Activated CD8-positive, alpha-beta memory T cell treated with anti-CD3 and anti-CD28 coated beads, Interleukin-2, amount 10 ng/mL, durations not matched to agents 7 days and 5 days (primary cell): ENCODE results near the gene RNF146. TPM values are rescaled to one million over a fixed set of nuclear protein-coding genes. Genes with fewer than 3 reads are reported as not detected.

Source experiments
- ATAC-seq: fragments of 150-1000 bp; cut with Tn5 transposase; one replicate; pipeline ENCODE4 v1.10.0; 2021; ENCODE audit warnings: moderate library complexity
- CTCF ChIA-PET: fragments of 350-600 bp; sonication (Branson Sonifier 250); formaldehyde crosslinking; loops from one replicate; lab custom pipeline; 2021; ENCODE audit warnings: antibody characterized with exemption; lab: Charles Lee
- DNase-seq: peaks from one replicate; pipeline ENCODE4 v3.0.0-alpha.2; 2020
- H3K27ac Mint-ChIP-seq: one replicate; pipeline ENCODE4 v1.8.0; 2021; ENCODE audit warnings: mild to moderate bottlenecking, mixed read lengths
- H3K27me3 Mint-ChIP-seq: one replicate; pipeline ENCODE4 v1.8.0; 2021; ENCODE audit warnings: mixed read lengths
- H3K36me3 Mint-ChIP-seq: one replicate; pipeline ENCODE4 v1.8.0; 2021; ENCODE audit warnings: mild to moderate bottlenecking, mixed read lengths
- H3K4me1 Mint-ChIP-seq: one replicate; pipeline ENCODE4 v1.8.0; 2021; ENCODE audit warnings: mixed read lengths
- H3K4me3 Mint-ChIP-seq: one replicate; pipeline ENCODE4 v1.8.0; 2021; ENCODE audit warnings: mild to moderate bottlenecking, moderate library complexity, mixed read lengths
- H3K9me3 Mint-ChIP-seq: one replicate; pipeline ENCODE4 v1.8.0; 2022; ENCODE audit warnings: low read depth, mixed read lengths
- total RNA-seq, 2 experiments: library from RNA; stranded (reverse); gene quantifications; one replicate each; pipeline ENCODE4 v1.2.3, GENCODE V29; 2021

RNF146 gene
- total RNA-seq, 2 experiments from 2014 or later = 18.2 to 24.9 TPM

GRCh38 chr6:127266892-127267645 is 405 bp downstream of the RNF146 start:
- CTCF ChIA-PET = interaction anchor here (0.6 to 3.8 kb wide), 28 partner anchors 9 to 1521 kb away, joined by 3 to 32 read pairs (median 4); no protein-coding TSS in a partner anchor
- Mint-ChIP-seq H3K9me3 (no peaks in the 10 kb centered on the region), H3K27me3 (peaks cover 4% of the 10 kb centered on the region), H3K4me3 (peak overlapping the region; percentile 100), H3K36me3 (peaks cover 3% of the 10 kb centered on the region), H3K4me1 (peaks cover 34% of the 10 kb centered on the region), H3K27ac (peak overlapping the region; percentile 100)
- DNase-seq = peak; percentile 73
- ATAC-seq = peak; percentile 75

- DNase-seq (no peak), ATAC-seq (peak; percentile 1)
- H3K27me3 Mint-ChIP-seq = peaks cover 4% of the 10 kb centered on the region
- peak overlapping the region; percentile 100 for H3K27ac Mint-ChIP-seq
- H3K36me3 Mint-ChIP-seq = peaks cover 3% of the 10 kb centered on the region
- CTCF ChIA-PET = interaction anchor here (1.1 to 3.8 kb wide), 7 partner anchors 11 to 248 kb away, joined by 3 to 32 read pairs (median 8); no protein-coding TSS in a partner anchor
- no peaks in the 10 kb centered on the region for H3K9me3 Mint-ChIP-seq
- peak overlapping the region; percentile 100 for H3K4me3 Mint-ChIP-seq
- peaks cover 34% of the 10 kb centered on the region for H3K4me1 Mint-ChIP-seq
Measured at GRCh38 chr6:127267646-127268625, 1.3 kb downstream of the RNF146 start.

GRCh38 chr6:127272576-127272975 is 5.9 kb downstream of the RNF146 start:
- peaks cover 22% of the 10 kb centered on the region for H3K4me1 Mint-ChIP-seq
- peaks cover 5% of the 10 kb centered on the region for H3K36me3 Mint-ChIP-seq
- H3K9me3 Mint-ChIP-seq = no peaks in the 10 kb centered on the region
- CTCF ChIA-PET = no interaction called here
- H3K27me3 Mint-ChIP-seq = no peaks in the 10 kb centered on the region
- no peak overlapping the region for H3K27ac Mint-ChIP-seq
- H3K4me3 Mint-ChIP-seq = no peak overlapping the region
- DNase-seq (no peak), ATAC-seq (no peak)

- DNase-seq = no peak
- CTCF ChIA-PET = interaction anchor here (1.4 kb wide), 1 partner anchor 241 kb away, joined by 3 read pairs; no protein-coding TSS in a partner anchor
- peaks cover 5% of the 10 kb centered on the region for H3K36me3 Mint-ChIP-seq
- no peak overlapping the region for H3K27ac Mint-ChIP-seq
- no peaks in the 10 kb centered on the region for H3K9me3 Mint-ChIP-seq
- no peak overlapping the region for H3K4me3 Mint-ChIP-seq
- no peaks in the 10 kb centered on the region for H3K27me3 Mint-ChIP-seq
- ATAC-seq = no peak
- H3K4me1 Mint-ChIP-seq = peaks cover 15% of the 10 kb centered on the region
Measured at GRCh38 chr6:127273499-127273898, 6.8 kb downstream of the RNF146 start.

- Mint-ChIP-seq H3K4me1 (peaks cover 3% of the 10 kb centered on the region), H3K27ac (no peak overlapping the region), H3K9me3 (no peaks in the 10 kb centered on the region), H3K27me3 (no peaks in the 10 kb centered on the region), H3K36me3 (peaks cover 10% of the 10 kb centered on the region), H3K4me3 (no peak overlapping the region)
- CTCF ChIA-PET = interaction anchor here (2.2 kb wide), 1 partner anchor 10 kb away, joined by 14 read pairs; the partner anchor contains the start of gene RNF146
- DNase-seq (no peak), ATAC-seq (no peak)
Measured at GRCh38 chr6:127276331-127276730, 9.7 kb downstream of the RNF146 start.

GRCh38 chr6:127277878-127278843 is 11.5 kb downstream of the RNF146 start:
- no peak for ATAC-seq
- no peak for DNase-seq
- H3K27ac Mint-ChIP-seq = no peak overlapping the region
- peaks cover 21% of the 10 kb centered on the region for H3K36me3 Mint-ChIP-seq
- H3K4me1 Mint-ChIP-seq = peaks cover 3% of the 10 kb centered on the region
- no peaks in the 10 kb centered on the region for H3K27me3 Mint-ChIP-seq
- no peaks in the 10 kb centered on the region for H3K9me3 Mint-ChIP-seq
- CTCF ChIA-PET = interaction anchor here (1.3 to 1.4 kb wide), 2 partner anchors 11 to 13 kb away, joined by 4 to 6 read pairs; partner anchors contain the start of gene RNF146
- H3K4me3 Mint-ChIP-seq = no peak overlapping the region

- ATAC-seq (no peak), DNase-seq (no peak)
- Mint-ChIP-seq H3K27me3 (no peaks in the 10 kb centered on the region), H3K27ac (no peak overlapping the region), H3K4me3 (no peak overlapping the region), H3K36me3 (peaks cover 22% of the 10 kb centered on the region), H3K4me1 (peaks cover 2% of the 10 kb centered on the region), H3K9me3 (no peaks in the 10 kb centered on the region)
- CTCF ChIA-PET = interaction anchor here (1.2 to 1.4 kb wide), 3 partner anchors 12 to 19 kb away, joined by 3 to 6 read pairs (median 4); partner anchors contain the start of gene RNF146
Measured at GRCh38 chr6:127279815-127280214, 13.2 kb downstream of the RNF146 start.

GRCh38 chr6:127282184-127282583 is 15.5 kb downstream of the RNF146 start:
- H3K4me3 Mint-ChIP-seq = no peak overlapping the region
- H3K27me3 Mint-ChIP-seq = no peaks in the 10 kb centered on the region
- ATAC-seq = no peak
- CTCF ChIA-PET = interaction anchor here (1.1 to 2.7 kb wide), 2 partner anchors 10 to 16 kb away, joined by 3 to 6 read pairs; partner anchors contain the start of gene RNF146
- no peaks in the 10 kb centered on the region for H3K9me3 Mint-ChIP-seq
- H3K27ac Mint-ChIP-seq = no peak overlapping the region
- DNase-seq = no peak
- no peaks in the 10 kb centered on the region for H3K4me1 Mint-ChIP-seq
- peaks cover 40% of the 10 kb centered on the region for H3K36me3 Mint-ChIP-seq

- no peak overlapping the region for H3K4me3 Mint-ChIP-seq
- peaks cover 22% of the 10 kb centered on the region for H3K4me1 Mint-ChIP-seq
- ATAC-seq (no peak), DNase-seq (no peak)
- CTCF ChIA-PET = no interaction called here
- no peaks in the 10 kb centered on the region for H3K9me3 Mint-ChIP-seq
- no peaks in the 10 kb centered on the region for H3K27me3 Mint-ChIP-seq
- no peak overlapping the region for H3K27ac Mint-ChIP-seq
- H3K36me3 Mint-ChIP-seq = peaks cover 50% of the 10 kb centered on the region
Measured at GRCh38 chr6:127288705-127289104, 22.0 kb downstream of the RNF146 start.

- DNase-seq (no peak), ATAC-seq (no peak)
- no peaks in the 10 kb centered on the region for H3K27me3 Mint-ChIP-seq
- peaks cover 51% of the 10 kb centered on the region for H3K36me3 Mint-ChIP-seq
- CTCF ChIA-PET = interaction anchor here (0.6 to 4.2 kb wide), 2 partner anchors 24 to 1098 kb away, joined by 4 to 25 read pairs; partner anchors contain the start of gene RNF146
- H3K4me3 Mint-ChIP-seq = no peak overlapping the region
- no peaks in the 10 kb centered on the region for H3K9me3 Mint-ChIP-seq
- H3K4me1 Mint-ChIP-seq = peaks cover 22% of the 10 kb centered on the region
- H3K27ac Mint-ChIP-seq = no peak overlapping the region
Measured at GRCh38 chr6:127289934-127290333, 23.3 kb downstream of the RNF146 start.

GRCh38 chr6:127290391-127291265 is 24.0 kb downstream of the RNF146 start:
- peaks cover 22% of the 10 kb centered on the region for H3K4me1 Mint-ChIP-seq
- CTCF ChIA-PET = interaction anchor here (1.5 to 4.2 kb wide), 3 partner anchors 11 to 25 kb away, joined by 4 to 25 read pairs (median 11); partner anchors contain the start of gene RNF146
- DNase-seq (no peak), ATAC-seq (no peak)
- H3K4me3 Mint-ChIP-seq = no peak overlapping the region
- H3K9me3 Mint-ChIP-seq = no peaks in the 10 kb centered on the region
- H3K27ac Mint-ChIP-seq = peak overlapping the region; percentile 21
- peaks cover 48% of the 10 kb centered on the region for H3K36me3 Mint-ChIP-seq
- H3K27me3 Mint-ChIP-seq = no peaks in the 10 kb centered on the region
